Astrocyte (in vitro differentiated cells and primary cell): ENCODE results near the gene DHX36. TPM values are rescaled to one million over a fixed set of nuclear protein-coding genes. Genes with fewer than 3 reads are reported as not detected.

Source experiments
- DNase-seq: peaks from one replicate; pipeline ENCODE4 v3.0.0-alpha.2; 2010; ENCODE audit warnings: low read depth
- FAIRE-seq: peaks from 2 replicates; lab custom pipeline; 2011; peaks lifted over from hg19 to GRCh38; lab: Jason Lieb, UNC
- H2AFZ ChIP-seq: 2 replicates; pipeline ENCODE4 v1.6.0; 2012; ENCODE audit warnings: low read depth, low read length, inconsistent platforms
- H3K27ac ChIP-seq: 2 replicates; pipeline ENCODE4 v1.5.1; 2011; ENCODE audit warnings: low read depth, low read length, inconsistent platforms
- H3K27me3 ChIP-seq: 2 replicates; pipeline ENCODE4 v1.6.0; 2011; ENCODE audit warnings: low read length, inconsistent platforms; ENCODE audit not compliant: insufficient read depth
- H3K36me3 ChIP-seq: 2 replicates; pipeline ENCODE4 v1.5.1; 2011; ENCODE audit warnings: low read length, inconsistent platforms; ENCODE audit not compliant: insufficient read depth
- H3K4me1 ChIP-seq: 2 replicates; pipeline ENCODE4 v1.5.1; 2011; ENCODE audit warnings: low read length, inconsistent platforms; ENCODE audit not compliant: insufficient read depth
- H3K4me2 ChIP-seq: 2 replicates; pipeline ENCODE4 v1.6.0; 2012; ENCODE audit warnings: low read length, inconsistent platforms
- H3K4me3 ChIP-seq: 2 replicates; pipeline ENCODE4 v1.5.1; 2011; ENCODE audit warnings: low read depth, mild to moderate bottlenecking, low read length, inconsistent platforms; ENCODE audit not compliant: insufficient read depth
- H3K79me2 ChIP-seq: 2 replicates; pipeline ENCODE4 v1.6.0; 2012; ENCODE audit warnings: mild to moderate bottlenecking, low read length, inconsistent platforms; ENCODE audit not compliant: insufficient read depth
- H3K9ac ChIP-seq: 2 replicates; pipeline ENCODE4 v1.6.0; 2012; ENCODE audit warnings: mild to moderate bottlenecking, low read length, inconsistent platforms
- H3K9me3 ChIP-seq: 2 replicates; pipeline ENCODE4 v1.5.1; 2012; ENCODE audit warnings: low read depth, mild to moderate bottlenecking, low read length, inconsistent platforms; ENCODE audit not compliant: insufficient read depth
- H4K20me1 ChIP-seq: 2 replicates; pipeline ENCODE4 v1.6.0; 2012; ENCODE audit warnings: low read length, inconsistent platforms; ENCODE audit not compliant: insufficient read depth
- H3K27ac Mint-ChIP-seq: one replicate; pipeline ENCODE4 v1.8.0; 2021; ENCODE audit warnings: mild to moderate bottlenecking, mixed read lengths; ENCODE audit not compliant: unreplicated experiment
- H3K27me3 Mint-ChIP-seq: one replicate; pipeline ENCODE4 v1.8.0; 2021; ENCODE audit warnings: low read depth, mixed read lengths; ENCODE audit not compliant: unreplicated experiment
- H3K36me3 Mint-ChIP-seq: one replicate; pipeline ENCODE4 v1.8.0; 2021; ENCODE audit warnings: low read depth, mixed read lengths; ENCODE audit not compliant: unreplicated experiment
- H3K4me1 Mint-ChIP-seq: one replicate; pipeline ENCODE4 v1.8.0; 2021; ENCODE audit warnings: low read depth, mixed read lengths; ENCODE audit not compliant: unreplicated experiment
- H3K4me3 Mint-ChIP-seq: one replicate; pipeline ENCODE4 v1.8.0; 2021; ENCODE audit warnings: mild to moderate bottlenecking, moderate library complexity, mixed read lengths; ENCODE audit not compliant: unreplicated experiment
- H3K9me3 Mint-ChIP-seq: one replicate; pipeline ENCODE4 v1.8.0; 2021; ENCODE audit warnings: mild to moderate bottlenecking, mixed read lengths; ENCODE audit not compliant: unreplicated experiment
- EZH2 ChIP-seq: IDR thresholded peaks from 2 replicates; pipeline ENCODE4 v1.6.1; 2012; ENCODE audit warnings: mild to moderate bottlenecking, low read length, inconsistent platforms; ENCODE audit not compliant: insufficient read depth
- total RNA-seq: library from RNA; stranded (reverse); gene quantifications from 2 replicates; pipeline ENCODE4 v1.2.1, GENCODE V29; 2021
- TF ChIP-seq, protein P1 (sequence below): IDR thresholded peaks from 2 replicates; pipeline ENCODE4 v1.5.1; 2011; ENCODE audit warnings: low read depth, mild to moderate bottlenecking, inconsistent platforms, low read length, moderate library complexity; ENCODE audit not compliant: insufficient read depth

DHX36 gene
- total RNA-seq, 1 donor from 2014 or later = 68.9 TPM

DNA sequence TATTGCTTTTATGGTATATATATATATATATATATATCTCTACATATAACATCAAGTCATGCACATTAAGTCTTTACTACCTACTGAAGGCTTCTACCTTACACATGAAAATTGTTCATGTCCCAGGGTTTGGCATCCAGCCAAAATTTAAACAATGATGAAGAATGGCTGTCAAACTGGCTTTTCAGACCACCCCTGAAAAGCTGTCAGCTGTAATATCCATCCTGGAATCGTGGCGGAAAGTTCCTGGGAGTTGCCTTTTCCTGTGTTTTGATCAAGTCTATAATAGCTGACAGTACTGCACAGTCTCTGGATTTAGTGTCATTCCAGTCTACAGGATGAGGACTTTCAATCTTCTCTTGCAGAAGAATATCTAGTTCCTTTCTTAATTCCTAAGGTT lies 48.3 kb downstream of the DHX36 start:
- no peak overlapping the region for H3K4me2 ChIP-seq
- DNase-seq (no peak), FAIRE-seq (no peak)
- H3K27ac Mint-ChIP-seq = no peak overlapping the region
- no peak overlapping the region for H3K4me3 Mint-ChIP-seq
- H3K27me3 ChIP-seq = no peaks in the 10 kb centered on the region
- no peaks in the 10 kb centered on the region for H3K27me3 Mint-ChIP-seq
- H3K9ac ChIP-seq = no peak overlapping the region
- H2AFZ ChIP-seq = no peak overlapping the region
- TF ChIP-seq, protein P1, sequence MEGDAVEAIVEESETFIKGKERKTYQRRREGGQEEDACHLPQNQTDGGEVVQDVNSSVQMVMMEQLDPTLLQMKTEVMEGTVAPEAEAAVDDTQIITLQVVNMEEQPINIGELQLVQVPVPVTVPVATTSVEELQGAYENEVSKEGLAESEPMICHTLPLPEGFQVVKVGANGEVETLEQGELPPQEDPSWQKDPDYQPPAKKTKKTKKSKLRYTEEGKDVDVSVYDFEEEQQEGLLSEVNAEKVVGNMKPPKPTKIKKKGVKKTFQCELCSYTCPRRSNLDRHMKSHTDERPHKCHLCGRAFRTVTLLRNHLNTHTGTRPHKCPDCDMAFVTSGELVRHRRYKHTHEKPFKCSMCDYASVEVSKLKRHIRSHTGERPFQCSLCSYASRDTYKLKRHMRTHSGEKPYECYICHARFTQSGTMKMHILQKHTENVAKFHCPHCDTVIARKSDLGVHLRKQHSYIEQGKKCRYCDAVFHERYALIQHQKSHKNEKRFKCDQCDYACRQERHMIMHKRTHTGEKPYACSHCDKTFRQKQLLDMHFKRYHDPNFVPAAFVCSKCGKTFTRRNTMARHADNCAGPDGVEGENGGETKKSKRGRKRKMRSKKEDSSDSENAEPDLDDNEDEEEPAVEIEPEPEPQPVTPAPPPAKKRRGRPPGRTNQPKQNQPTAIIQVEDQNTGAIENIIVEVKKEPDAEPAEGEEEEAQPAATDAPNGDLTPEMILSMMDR = no peak
- TF ChIP-seq EZH2 = no peak
- no peak overlapping the region for H3K4me3 ChIP-seq
- no peaks in the 10 kb centered on the region for H4K20me1 ChIP-seq
- H3K36me3 ChIP-seq = peaks cover 68% of the 10 kb centered on the region
- no peaks in the 10 kb centered on the region for H3K4me1 ChIP-seq
- H3K79me2 ChIP-seq = no peaks in the 10 kb centered on the region
- H3K9me3 Mint-ChIP-seq = no peaks in the 10 kb centered on the region
- H3K27ac ChIP-seq = no peak overlapping the region
- H3K4me1 Mint-ChIP-seq = no peaks in the 10 kb centered on the region
- no peaks in the 10 kb centered on the region for H3K9me3 ChIP-seq
- peaks cover 6% of the 10 kb centered on the region for H3K36me3 Mint-ChIP-seq

DNA sequence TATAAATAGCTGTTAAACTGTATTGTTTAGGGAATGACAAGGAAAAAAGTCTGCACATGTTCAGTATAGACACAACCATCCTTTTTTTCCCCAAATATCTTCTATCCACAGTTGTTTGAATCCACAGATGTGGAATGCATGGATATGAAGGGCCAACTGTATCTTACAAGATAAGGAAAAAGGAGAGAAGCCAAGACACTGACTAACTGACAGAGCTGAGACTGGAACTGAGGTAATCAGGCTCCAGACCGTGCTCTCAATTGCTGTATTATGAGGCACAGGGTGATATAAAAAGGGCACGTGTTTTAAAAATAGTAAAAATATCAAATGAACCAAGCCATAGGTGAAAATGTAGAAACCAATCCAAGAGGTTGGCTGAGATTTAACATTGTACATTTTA lies 49.0 kb downstream of the DHX36 start:
- Histone ChIP-seq H3K36me3 (peaks cover 66% of the 10 kb centered on the region), H3K4me1 (no peaks in the 10 kb centered on the region), H3K27me3 (no peaks in the 10 kb centered on the region), H3K79me2 (no peaks in the 10 kb centered on the region), H3K9me3 (no peaks in the 10 kb centered on the region), H2AFZ (no peak overlapping the region), H3K4me3 (no peak overlapping the region), H4K20me1 (no peaks in the 10 kb centered on the region), H3K27ac (no peak overlapping the region), H3K9ac (no peak overlapping the region), H3K4me2 (no peak overlapping the region)
- peaks cover 6% of the 10 kb centered on the region for H3K36me3 Mint-ChIP-seq
- DNase-seq (no peak), FAIRE-seq (no peak)
- H3K27ac Mint-ChIP-seq = no peak overlapping the region
- H3K4me1 Mint-ChIP-seq = no peaks in the 10 kb centered on the region
- H3K4me3 Mint-ChIP-seq = no peak overlapping the region
- TF ChIP-seq, protein P1 = no peak
- no peak for TF ChIP-seq EZH2
- H3K27me3 Mint-ChIP-seq = no peaks in the 10 kb centered on the region
- no peaks in the 10 kb centered on the region for H3K9me3 Mint-ChIP-seq

DNA sequence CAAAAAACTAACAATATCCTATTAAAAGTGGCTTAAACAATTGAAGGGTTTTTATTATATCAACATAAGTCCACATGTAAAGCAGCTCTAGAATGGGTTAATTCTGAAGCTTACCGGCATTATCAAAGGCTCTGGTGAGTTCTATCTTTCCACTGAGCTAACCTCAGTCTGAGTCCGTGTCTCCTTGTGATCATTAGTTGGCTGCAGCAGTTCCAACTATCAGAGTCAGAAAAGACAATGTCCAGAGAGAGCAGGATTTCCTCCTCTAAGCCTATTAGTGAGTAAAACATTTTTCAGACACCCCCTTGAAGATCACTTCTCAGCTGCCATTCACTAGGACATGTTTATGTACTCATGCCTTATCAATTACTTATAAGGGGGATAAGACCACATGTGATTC lies 49.9 kb downstream of the DHX36 start:
- peaks cover 61% of the 10 kb centered on the region for H3K36me3 ChIP-seq
- no peaks in the 10 kb centered on the region for H4K20me1 ChIP-seq
- H3K27me3 ChIP-seq = no peaks in the 10 kb centered on the region
- FAIRE-seq = no peak
- Mint-ChIP-seq H3K27ac (no peak overlapping the region), H3K36me3 (peaks cover 4% of the 10 kb centered on the region), H3K4me3 (no peak overlapping the region), H3K27me3 (no peaks in the 10 kb centered on the region), H3K9me3 (no peaks in the 10 kb centered on the region), H3K4me1 (no peaks in the 10 kb centered on the region)
- no peak overlapping the region for H3K27ac ChIP-seq
- no peaks in the 10 kb centered on the region for H3K9me3 ChIP-seq
- no peak overlapping the region for H3K9ac ChIP-seq
- no peak for DNase-seq
- H3K4me1 ChIP-seq = no peaks in the 10 kb centered on the region
- no peak overlapping the region for H3K4me2 ChIP-seq
- TF ChIP-seq, protein P1 = no peak
- no peak for TF ChIP-seq EZH2
- H3K79me2 ChIP-seq = no peaks in the 10 kb centered on the region
- H3K4me3 ChIP-seq = no peak overlapping the region
- no peak overlapping the region for H2AFZ ChIP-seq
